Measurements from ENCODE around the gene CCDC186.

DNA sequence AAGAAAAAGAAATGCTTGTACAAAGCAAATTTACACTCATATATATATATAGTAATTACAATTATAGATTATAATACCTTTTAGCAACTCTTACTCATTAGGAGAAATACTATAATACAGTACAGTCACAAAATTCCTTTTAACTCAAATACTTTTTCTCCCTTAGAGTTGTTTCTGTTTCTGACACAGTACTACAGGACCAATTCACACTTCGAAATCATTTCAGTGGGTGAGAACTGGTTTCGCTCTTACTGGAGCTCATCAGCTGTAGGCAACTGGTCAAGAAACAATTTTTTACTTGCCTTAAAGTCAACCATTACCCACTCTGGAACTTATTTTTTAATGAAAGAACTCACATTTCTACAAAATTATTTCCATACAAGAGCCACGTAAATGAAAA lies 6.0 kb downstream of the CCDC186 start:
- TF ChIP-seq POLR2A (IDR thresholded peaks at IDR 0.05; ENCODE audit: low read depth, low read length) (no peak), PAX5 (IDR thresholded peaks at IDR 0.05; ENCODE audit: insufficient read depth, low read length, severe bottlenecking) (no peak), POLR2AphosphoS5 (IDR thresholded peaks at IDR 0.05; ENCODE audit: low read depth, low read length) (no peak), TAF1 (IDR thresholded peaks at IDR 0.05; ENCODE audit: low read depth, low read length) (no peak), SPI1 (IDR thresholded peaks at IDR 0.05; ENCODE audit: low read depth, low read length) (no peak), POU2F2 (IDR thresholded peaks at IDR 0.05; ENCODE audit: low read depth, low read length) (no peak)

Measured in GM12891 (cell line).